Kidney (tissue), 14 donors: ENCODE measurements around the gene FPR3. TPM values are rescaled to one million over a fixed set of nuclear protein-coding genes. Genes with fewer than 3 reads are reported as not detected.
A peak's percentile ranks its signal among the peaks of the same experiment; 100 is the strongest.

Experiments
- DNase-seq, 5 donors: peaks; one replicate each; pipeline ENCODE4 v3.0.0-alpha.2; 2013 to 2020
- FAIRE-seq: peaks from 2 replicates; lab custom pipeline; 2012; peaks lifted over from hg19 to GRCh38; lab: Jason Lieb, UNC
- H3K27ac ChIP-seq, 2 donors: one replicate each; pipeline ENCODE4 v1.7.0; 2013; ENCODE audit warnings: low read depth in 2 of 2, low read length in 2 of 2, inconsistent platforms in 1 of 2
- H3K27me3 ChIP-seq: one replicate; pipeline ENCODE4 v1.7.1; 2013; ENCODE audit warnings: low read length, inconsistent platforms; ENCODE audit not compliant: control insufficient read depth, insufficient read depth
- H3K36me3 ChIP-seq, 3 donors: one replicate each; pipeline versions ENCODE4 v1.7.0 to v1.7.1; 2013; ENCODE audit warnings: low read length in 3 of 3, control low read depth in 1 of 3, inconsistent platforms in 1 of 3; ENCODE audit not compliant: insufficient read depth in 3 of 3, control insufficient read depth in 2 of 3
- H3K4me1 ChIP-seq, 3 donors: one replicate each; pipeline versions ENCODE4 v1.7.0 to v1.7.1; 2013; ENCODE audit warnings: low read length in 3 of 3, inconsistent platforms in 1 of 3, low read depth in 1 of 3; ENCODE audit not compliant: control insufficient read depth in 2 of 3, insufficient read depth in 2 of 3
- H3K4me3 ChIP-seq, 3 donors: one replicate each; pipeline versions ENCODE4 v1.7.0 to v1.8.1; 2013; ENCODE audit warnings: low read length in 3 of 3, control low read depth in 1 of 3, inconsistent platforms in 1 of 3
- H3K9ac ChIP-seq, 3 donors: one replicate each; pipeline versions ENCODE4 v1.7.0 to v1.7.1; 2013; ENCODE audit warnings: low read length in 3 of 3, control low read depth in 1 of 3, inconsistent platforms in 1 of 3
- H3K9me3 ChIP-seq, 3 donors: one replicate each; pipeline versions ENCODE4 v1.7.0 to v1.7.1; 2013; ENCODE audit warnings: low read length in 3 of 3, control low read depth in 1 of 3, inconsistent platforms in 1 of 3; ENCODE audit not compliant: control insufficient read depth in 2 of 3, insufficient read depth in 1 of 3
- intact Hi-C: fragments of 100-400 bp; cut with DNase I; formaldehyde crosslinking; loops from one replicate; pipeline ENCODE4 v1.11.1; 2022
- polyA plus RNA-seq: library from polyadenylated mRNA; stranded (reverse); fragments of 350-450 nt; fragmentation: Illumina TruSeq; extraction: RNeasy Lipid Tissue Mini Kit (QIAGEN cat#74804); gene quantifications from one replicate; pipeline ENCODE4 v1.2.3, GENCODE V29; 2014; ENCODE audit warnings: low read depth, low replicate concordance; ENCODE audit not compliant: insufficient read depth
- total RNA-seq: library from RNA; stranded (reverse); fragmentation: NEBNext Ultra II Directional; extraction: Animal tissue kit (Norgen Biotek cat#: 25700); gene quantifications from one replicate; pipeline ENCODE4 v1.2.1, GENCODE V29; 2021
- TF ChIP-seq, protein P1 (sequence below): IDR thresholded peaks from 3 replicates; pipeline ENCODE4 v1.5.1; 2012; ENCODE audit warnings: mild to moderate bottlenecking, moderate library complexity, borderline replicate concordance; ENCODE audit not compliant: insufficient read depth; ENCODE audit errors: extremely low read depth
- donor health status: control.
- donor health status: control.
- donor health status: control.
- donor health status: control.
- donor health status: control.
- donor health status: DM: yes; HTN: yes; CAD: no.
- donor health status: Normal renal cell carcinoma (clear cell type).

Gene FPR3
- total and polyA plus RNA-seq, 2 donors from 2014 or later = 1.1 to 8.5 TPM

DNA sequence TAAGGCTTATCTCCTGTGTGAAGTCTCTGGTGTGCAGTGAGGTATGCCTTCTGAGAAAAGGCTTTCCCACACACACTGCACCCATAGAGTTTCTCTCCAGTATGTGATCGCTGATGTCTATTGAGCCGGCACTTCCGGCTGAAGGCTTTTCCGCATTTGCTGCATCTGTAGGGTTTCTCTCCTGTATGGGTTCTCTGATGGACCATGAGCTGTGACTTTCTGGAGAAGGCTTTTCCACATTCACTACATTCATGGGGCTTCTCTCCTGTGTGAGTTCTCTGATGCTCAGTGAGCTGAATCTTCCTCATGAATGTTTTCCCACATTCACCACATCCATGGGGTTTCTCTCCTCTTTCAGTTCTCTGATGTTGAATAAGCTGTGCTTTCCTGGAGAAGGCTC lies 78.1 kb downstream of the FPR3 start:
- intact Hi-C loops = no loop called here
- H3K36me3 ChIP-seq = peaks cover 21 to 49% (median 33%) of the 10 kb centered on the region in 3 donors
- DNase-seq = no peak
- H3K9ac ChIP-seq = no peak overlapping the region
- peak overlapping the region in 2 of 3 donors; percentile 12 to 25 for H3K4me3 ChIP-seq
- peaks cover 3 to 81% (median 41%) of the 10 kb centered on the region in 3 donors for H3K9me3 ChIP-seq
- no peaks in the 10 kb centered on the region for H3K4me1 ChIP-seq
- no peaks in the 10 kb centered on the region for H3K27me3 ChIP-seq
- no peak overlapping the region for H3K27ac ChIP-seq
- no peak for FAIRE-seq
- TF ChIP-seq, protein P1, sequence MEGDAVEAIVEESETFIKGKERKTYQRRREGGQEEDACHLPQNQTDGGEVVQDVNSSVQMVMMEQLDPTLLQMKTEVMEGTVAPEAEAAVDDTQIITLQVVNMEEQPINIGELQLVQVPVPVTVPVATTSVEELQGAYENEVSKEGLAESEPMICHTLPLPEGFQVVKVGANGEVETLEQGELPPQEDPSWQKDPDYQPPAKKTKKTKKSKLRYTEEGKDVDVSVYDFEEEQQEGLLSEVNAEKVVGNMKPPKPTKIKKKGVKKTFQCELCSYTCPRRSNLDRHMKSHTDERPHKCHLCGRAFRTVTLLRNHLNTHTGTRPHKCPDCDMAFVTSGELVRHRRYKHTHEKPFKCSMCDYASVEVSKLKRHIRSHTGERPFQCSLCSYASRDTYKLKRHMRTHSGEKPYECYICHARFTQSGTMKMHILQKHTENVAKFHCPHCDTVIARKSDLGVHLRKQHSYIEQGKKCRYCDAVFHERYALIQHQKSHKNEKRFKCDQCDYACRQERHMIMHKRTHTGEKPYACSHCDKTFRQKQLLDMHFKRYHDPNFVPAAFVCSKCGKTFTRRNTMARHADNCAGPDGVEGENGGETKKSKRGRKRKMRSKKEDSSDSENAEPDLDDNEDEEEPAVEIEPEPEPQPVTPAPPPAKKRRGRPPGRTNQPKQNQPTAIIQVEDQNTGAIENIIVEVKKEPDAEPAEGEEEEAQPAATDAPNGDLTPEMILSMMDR = no peak

Other genes with a start within 250 kb of the FPR3 start
- 20.1 TPM for gene ZNF175, start 223.9 kb upstream of the FPR3 start, total RNA-seq
- gene ZNF175, start 223.9 kb upstream of the FPR3 start, polyA plus RNA-seq = 3.3 TPM
- gene SIGLEC5, start 164.8 kb upstream of the FPR3 start, total RNA-seq = not detected
- gene SIGLEC5, start 164.8 kb upstream of the FPR3 start, polyA plus RNA-seq = not detected
- 11.5 TPM for gene SIGLEC14, start 148.3 kb upstream of the FPR3 start, total RNA-seq
- gene SIGLEC14, start 148.3 kb upstream of the FPR3 start, polyA plus RNA-seq = 0.26 TPM
- 25.4 TPM for gene SPACA6, start 101.8 kb upstream of the FPR3 start, total RNA-seq
- gene SPACA6, start 101.8 kb upstream of the FPR3 start, polyA plus RNA-seq = 18.9 TPM
- not detected for gene HAS1, start 71.2 kb upstream of the FPR3 start, total RNA-seq
- gene HAS1, start 71.2 kb upstream of the FPR3 start, polyA plus RNA-seq = not detected
- gene FPR1, start 43.3 kb upstream of the FPR3 start, total RNA-seq = 16.6 TPM
- gene FPR1, start 43.3 kb upstream of the FPR3 start, polyA plus RNA-seq = 2.2 TPM
- gene FPR2, start 34.0 kb upstream of the FPR3 start, total RNA-seq = 2.3 TPM
- gene FPR2, start 34.0 kb upstream of the FPR3 start, polyA plus RNA-seq = not detected
- 19.0 TPM for gene ZNF577, start 92.8 kb downstream of the FPR3 start, total RNA-seq
- 32.2 TPM for gene ZNF577, start 92.8 kb downstream of the FPR3 start, polyA plus RNA-seq
- gene ZNF649, start 109.9 kb downstream of the FPR3 start, total RNA-seq = 16.2 TPM
- gene ZNF649, start 109.9 kb downstream of the FPR3 start, polyA plus RNA-seq = 4.9 TPM
- 6.9 TPM for gene ZNF613, start 132.3 kb downstream of the FPR3 start, total RNA-seq
- 5.8 TPM for gene ZNF613, start 132.3 kb downstream of the FPR3 start, polyA plus RNA-seq
- 18.9 TPM for gene ZNF350, start 191.7 kb downstream of the FPR3 start, total RNA-seq
- 7.8 TPM for gene ZNF350, start 191.7 kb downstream of the FPR3 start, polyA plus RNA-seq
- 15.3 TPM for gene ZNF615, start 213.1 kb downstream of the FPR3 start, total RNA-seq
- 5.3 TPM for gene ZNF615, start 213.1 kb downstream of the FPR3 start, polyA plus RNA-seq
- 9.4 TPM for gene ZNF614, start 233.2 kb downstream of the FPR3 start, total RNA-seq
- gene ZNF614, start 233.2 kb downstream of the FPR3 start, polyA plus RNA-seq = 3.0 TPM